HG03103 (cell line): ENCODE results near the gene A4GALT.

Experiments used
- ATAC-seq: cut with Tn5 transposase; IDR thresholded peaks from one replicate; pipeline ENCODE4 v1.9.1; 2021; ENCODE audit warnings: low read depth; ENCODE audit not compliant: unreplicated experiment

A4GALT gene

DNA sequence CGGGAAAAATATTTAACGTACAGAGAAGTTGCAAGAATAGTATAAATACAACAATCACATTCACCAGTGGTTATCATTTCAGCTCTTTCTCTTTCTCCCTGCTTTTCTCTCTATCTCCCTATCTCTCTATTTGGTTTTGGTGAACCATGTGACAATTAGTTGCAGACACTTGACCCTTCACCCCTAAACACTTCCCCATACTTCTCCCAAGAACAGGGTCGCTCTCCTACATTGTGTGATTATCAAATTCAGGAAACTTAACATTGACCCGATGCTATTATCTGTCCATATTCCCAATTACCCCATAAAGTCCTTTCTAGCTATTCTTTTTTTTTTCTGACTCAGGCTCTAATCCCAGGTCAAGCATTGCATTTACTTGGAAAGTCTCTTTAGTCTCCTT is 66.7 kb downstream of the A4GALT start:
- ATAC-seq, result no peak

DNA sequence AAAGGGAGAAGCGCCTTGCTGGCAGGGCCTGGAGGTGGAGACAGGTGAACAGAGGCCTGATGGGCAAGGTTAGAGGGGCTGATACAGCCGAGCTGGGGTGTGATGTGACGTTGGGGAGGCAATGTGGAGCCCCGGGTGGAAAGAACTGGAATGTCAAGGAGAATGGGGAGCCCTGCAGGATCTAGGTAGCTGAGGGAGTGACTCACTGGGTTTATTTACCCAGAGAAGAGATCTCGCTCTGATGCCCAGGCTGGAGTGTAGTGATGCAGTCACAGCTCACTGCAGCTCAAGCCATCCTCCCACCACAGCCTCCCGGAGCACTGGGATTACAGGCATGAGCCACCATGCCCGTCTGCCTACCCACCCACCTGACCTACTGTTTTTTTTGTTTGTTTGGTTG is 69.5 kb downstream of the A4GALT start:
- no peak for ATAC-seq

DNA sequence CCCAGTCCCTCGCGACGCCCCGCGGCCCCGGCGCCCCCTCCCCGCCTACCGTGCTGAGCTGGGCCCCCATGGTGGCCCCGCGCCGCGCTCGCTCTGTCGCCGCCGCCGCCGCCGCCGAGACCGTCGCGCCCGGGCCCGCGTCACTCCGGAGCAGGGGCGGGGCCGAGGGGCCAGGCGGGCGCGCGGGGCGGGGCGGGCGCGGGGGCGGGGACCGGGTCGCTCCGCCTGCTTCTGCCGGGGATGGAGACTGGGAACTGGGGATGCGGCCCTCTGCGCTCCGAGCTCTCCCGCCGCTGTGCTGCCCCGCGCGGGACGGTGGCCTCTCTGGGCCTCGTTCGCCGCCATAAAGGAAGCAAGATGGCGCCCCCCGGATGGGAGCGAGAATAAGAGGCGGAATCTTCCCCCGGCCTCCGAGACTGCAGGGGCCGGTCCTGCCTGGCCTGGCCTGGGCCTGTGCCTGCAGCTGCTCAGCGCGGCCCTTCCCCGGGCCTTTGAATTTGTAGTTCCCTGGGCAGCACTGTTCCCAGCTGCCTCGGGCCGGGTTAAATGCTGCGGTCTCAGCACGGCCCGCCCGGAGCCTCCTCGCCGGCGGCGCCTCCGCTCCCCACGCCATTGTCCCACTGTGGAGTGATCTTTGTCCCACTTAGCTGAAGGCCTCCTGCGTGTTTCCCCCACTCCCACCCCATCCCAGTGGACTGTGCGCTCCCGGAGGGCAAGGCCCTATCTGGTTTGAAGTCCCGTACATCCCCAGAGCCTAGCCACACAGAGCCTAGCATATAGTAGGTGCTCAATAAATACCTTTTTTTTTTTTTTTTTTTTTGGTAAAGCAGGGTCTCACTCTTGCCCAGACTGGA is 71.2 kb downstream of the A4GALT start, which contains the start of gene CYB5R3:
Gene CYB5R3, minus strand, starts transcription at position 147 of the 854 bp plus-strand sequence. Its CDS starts 77 bp downstream, at position 70.
- ATAC-seq, result peak; percentile 73

DNA sequence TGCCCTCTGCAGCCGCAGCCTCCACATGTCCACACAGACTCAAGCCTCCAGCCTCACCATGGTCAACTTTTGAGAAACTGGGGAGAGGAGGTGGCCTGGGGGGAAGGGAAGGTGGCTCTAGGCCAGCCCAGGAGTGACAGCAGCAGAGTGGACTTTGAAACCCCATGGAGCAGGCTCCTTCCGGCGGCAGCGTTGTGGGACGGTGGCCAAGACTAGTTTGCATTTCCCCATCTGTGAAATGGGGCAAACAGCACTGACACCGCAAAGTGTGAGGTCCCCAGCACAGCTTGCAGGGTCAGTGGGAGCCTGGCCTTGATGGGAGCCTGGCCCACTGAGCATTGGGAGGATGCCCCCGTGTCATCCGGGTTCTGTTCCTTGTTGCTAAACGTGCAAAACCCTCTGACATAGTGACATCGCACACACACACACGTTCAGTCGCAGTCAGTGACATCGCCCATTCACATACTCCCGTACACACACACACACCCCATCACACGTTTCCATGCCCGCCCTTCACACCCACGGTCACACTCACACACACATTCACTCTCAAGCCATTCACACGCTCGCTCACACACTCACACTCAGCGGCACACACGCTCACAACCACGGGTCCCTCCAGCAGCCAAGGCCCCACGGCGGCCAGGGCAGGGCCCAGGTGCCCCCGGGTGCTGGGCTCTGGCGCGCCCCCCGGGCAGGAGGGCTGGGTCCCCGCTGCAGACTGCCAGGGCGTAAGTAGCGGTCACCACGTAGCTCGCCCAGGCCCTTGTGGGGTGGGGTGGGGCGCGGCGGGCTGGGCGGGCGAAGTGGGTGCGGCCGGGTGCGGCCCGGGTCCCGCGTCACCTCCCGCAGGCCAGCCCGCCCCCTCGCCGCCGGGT is 72.1 kb downstream of the A4GALT start:
- ATAC-seq, result no peak

DNA sequence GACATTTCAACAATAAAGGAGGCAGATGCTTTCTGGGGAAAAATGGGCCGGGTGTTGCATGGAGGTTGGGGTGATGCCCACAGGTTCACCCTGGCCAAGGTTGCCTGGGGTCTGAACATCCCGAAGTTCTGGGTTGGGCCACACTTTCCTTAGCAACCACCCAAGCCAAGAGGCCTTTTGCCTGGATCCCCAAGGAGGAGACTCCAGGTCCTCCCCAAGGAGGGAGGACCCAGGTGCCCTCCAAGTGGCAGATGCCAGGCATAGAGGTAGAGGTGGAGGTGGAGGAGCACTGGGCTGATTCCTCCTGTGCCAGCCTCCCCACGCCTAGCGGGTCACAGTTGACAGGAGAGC is 72.7 kb downstream of the A4GALT start:
- ATAC-seq, result no peak

DNA sequence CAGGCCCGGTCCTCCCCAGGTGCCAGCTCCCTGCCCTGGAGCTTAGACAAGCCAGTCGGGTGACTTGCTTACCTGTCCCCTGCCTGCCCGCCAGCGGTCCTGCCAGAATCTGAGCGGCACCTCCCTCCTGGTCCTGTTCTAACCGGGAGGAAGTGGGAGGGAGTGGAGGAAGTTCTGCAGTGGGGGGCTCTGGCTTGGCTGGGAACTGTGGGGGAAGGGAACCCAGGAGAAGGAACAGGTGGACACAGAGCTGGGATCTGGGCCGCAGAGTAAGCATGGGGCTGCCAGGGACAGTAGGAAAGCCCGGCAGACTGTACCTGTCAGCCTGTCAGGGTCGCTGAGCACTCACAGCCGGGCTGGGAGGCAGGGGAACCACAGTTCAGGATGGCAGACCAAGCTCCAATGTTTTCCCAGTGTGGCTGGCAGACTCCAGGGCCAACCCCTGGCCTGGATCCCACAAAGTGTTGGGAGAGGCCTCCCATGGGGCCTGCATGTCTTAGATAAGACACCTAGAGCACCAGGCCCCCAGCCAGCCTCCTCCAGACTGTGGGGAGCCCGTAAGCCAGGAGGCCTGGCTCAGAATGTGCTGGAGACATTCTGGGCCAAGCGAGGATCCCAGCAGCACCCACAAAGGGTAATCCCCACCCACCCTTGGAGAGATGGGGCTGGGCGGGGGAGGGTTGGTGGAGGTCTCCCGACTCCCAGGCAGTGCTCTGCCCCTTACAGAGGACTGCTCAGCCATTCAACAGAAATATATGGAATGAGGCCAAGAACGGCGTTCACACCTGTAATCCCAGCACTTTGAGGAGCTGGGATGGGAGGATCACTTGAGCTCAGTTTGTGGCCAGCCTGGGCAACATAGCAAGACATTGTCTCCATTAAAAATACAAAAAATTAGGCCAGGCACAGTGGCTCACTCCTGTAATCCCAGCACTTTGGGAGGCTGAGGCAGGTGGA is 73.8 kb downstream of the A4GALT start:
- no peak for ATAC-seq

DNA sequence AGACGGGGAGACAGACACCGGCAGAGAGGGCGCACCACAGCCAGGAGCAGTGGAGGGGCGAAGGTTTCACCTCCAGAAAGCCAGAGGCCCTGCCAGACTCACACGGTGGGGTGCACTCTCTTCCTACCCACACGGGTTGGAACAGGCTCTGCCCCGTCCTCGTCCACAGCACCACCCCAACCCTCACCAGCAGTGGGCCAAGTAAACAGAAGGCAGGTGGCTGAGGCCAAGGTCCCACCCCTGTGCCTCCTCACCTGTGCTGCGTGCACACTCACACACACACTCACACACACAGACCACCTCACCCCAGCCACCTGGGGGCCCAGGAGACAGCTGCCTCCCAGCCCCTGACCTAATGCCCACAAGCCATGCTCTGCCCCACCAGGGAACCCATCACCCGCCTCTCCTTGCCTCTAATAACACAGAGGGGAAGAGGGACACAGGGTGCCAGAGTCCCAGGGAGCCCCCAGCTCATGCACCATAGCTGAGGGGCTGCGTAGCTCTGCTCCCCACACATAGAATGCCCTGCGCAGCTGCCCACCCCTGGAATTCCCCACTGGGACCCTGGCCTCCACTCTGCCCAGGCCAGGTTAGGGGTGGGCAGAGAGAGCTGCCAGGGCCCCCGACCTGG is 74.6 kb downstream of the A4GALT start:
- no peak for ATAC-seq

DNA sequence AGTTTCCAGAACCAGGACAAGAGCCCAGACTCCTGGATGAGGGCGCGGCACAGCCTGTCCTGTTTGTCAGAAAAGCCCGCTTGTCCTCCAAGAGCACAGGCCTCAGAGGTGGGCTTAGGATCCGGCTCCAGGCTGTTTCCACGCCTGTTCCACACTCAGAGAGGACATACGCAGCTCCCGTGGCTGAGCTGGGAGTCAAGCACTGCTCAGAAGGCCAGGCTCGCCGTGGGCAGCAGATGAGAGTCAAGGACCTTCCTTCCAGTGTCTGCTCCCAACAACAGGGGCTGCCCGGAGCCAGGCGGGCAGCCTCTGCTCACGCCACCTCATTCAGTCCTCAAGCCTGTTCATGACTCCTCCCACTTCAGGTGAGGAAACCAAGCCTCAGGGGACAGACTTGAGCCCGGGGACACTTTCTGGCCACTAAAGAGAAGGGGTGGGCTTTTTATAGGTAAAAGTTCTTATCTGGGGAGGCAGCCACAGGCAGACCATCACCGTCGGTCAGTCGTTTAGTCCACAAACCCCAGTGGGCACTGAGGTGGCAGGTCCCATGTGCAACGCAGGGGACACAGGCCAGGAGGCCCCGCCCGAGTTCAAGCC is 75.2 kb downstream of the A4GALT start:
- ATAC-seq, result no peak

DNA sequence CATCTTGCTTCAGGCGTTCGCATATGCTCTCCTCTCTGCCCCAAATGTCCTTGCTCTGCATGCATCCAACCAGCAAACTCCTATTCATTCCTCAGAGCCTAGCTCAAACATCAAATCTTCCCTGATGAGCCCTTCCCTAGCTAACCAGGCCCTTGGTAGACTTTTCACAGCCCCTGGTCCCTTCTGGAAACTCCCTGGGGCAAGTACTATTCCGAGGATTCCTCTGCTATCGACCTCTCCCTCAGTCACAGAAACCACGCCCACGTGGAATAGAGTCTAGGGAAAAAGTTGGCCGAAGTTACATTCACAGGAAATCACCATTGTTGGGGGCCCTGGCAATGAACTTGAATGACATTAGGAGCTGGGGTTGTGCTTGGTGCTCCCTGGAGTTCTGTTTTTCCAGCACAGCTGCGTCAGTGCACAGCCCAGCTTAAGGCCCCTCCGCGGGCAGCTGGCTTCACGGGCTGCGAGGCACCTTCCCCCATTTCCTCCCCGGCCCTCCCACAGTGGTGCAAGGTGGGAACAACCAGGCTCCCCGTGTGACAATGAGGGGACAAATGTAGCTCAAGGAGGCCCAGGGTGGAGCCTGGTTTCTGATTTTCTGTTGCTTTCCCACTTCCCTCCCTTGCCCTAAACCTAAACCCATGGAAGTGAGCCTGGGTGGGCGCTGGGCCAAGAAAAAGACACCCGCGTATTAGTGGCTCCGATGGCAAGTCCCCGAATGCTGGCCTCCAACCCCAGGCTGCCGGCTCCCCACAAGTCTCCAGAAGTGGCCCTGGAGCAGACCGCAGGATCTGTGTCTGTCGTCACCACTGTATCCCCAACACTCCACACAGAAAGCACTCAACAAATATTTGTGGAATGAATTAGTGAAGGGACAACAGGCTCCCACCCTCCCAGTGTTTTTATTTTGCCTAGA is 76.0 kb downstream of the A4GALT start:
- ATAC-seq, result no peak

DNA sequence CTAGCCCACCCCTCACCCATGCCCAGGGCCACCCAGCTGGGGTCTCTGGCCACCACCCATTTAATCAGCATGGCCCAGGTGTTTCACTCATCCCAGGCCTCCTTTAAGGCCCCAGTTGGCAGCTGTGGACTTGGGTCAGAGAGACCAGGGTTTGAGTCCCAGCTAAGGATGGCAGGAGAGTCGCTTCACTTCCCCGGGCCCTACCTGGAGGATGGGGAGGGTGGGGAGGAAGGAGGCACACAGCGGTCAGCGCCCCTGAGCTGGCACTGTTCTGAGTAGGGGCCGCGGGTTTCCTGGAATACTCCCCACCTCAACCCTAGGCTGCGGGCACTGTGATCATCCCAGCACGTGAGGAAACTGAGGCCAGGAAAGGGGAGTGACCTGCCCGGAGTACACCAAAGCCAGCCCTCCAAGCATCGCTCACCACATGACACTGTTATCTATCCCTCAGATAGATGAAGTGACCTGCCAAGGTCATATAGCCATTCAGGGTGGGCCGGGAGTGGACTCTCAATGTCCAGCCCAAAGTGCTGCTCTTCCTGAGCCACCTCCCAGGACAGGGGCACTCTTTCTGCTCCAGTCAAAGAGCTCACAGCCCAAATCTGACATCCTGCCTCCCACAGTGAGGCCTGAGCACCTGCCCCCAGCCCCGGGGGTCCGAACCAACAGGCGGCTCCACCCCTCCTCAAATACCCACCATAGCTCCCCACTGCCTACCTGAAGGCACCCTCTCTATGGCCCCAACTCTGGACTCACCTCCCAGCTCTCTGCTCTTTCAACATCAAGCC is 76.8 kb downstream of the A4GALT start:
- ATAC-seq, result no peak

DNA sequence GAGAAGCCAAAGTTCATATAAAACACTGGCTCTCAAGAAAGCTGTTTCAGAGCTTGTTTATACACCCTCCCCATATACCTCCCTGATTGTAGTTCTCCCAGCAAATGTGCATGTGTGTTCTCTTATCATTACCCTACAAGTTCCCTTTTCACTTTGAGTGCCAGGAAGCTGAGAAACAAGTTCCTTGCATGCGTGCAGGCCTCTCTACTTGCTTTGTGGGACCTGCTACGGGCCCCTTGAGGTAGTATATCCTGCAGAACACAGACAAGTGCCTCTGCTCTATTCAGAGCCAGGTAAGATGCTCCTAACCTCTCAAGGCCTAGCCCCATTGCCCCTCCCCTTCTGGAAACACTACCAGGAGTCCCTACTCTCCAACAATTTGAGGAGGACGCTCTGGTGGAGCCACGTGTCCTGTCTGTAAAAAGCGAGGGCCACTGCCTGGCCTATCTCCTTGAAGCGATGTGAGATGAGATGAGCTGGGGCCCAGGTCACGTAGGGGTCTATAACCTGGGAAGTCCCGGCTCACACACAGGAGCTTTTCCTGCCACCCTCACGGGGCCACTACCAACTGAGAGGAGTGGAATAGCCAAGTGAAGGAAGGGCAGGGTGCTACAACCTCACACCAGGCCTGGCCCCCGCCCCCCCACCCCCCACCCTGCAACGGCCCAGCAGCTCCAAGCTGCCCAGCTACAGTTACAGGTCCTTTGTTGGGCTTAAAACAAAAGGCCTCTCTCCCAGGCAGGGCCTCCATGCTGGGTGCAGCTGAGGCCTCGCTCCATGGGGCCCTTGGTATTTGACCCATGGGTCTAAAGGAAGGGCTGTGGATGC is 77.7 kb downstream of the A4GALT start:
- ATAC-seq, result no peak
